B cell (primary cell): ENCODE results near the gene FARSB. TPM values are rescaled to one million over a fixed set of nuclear protein-coding genes. Genes with fewer than 3 reads are reported as not detected.

ENCODE experiments used
- ATAC-seq: fragments of 200-7000 bp; cut with Tn5 transposase; one replicate; pipeline ENCODE4 v1.10.0; 2021; ENCODE audit warnings: low read depth, mild to moderate bottlenecking, moderate number of reproducible peaks, moderate library complexity
- CTCF ChIA-PET: fragments of 350-600 bp; sonication (Branson Sonifier 250); formaldehyde crosslinking; loops from one replicate; lab custom pipeline; 2021; ENCODE audit warnings: antibody characterized with exemption, inconsistent platforms; lab: Charles Lee
- POLR2A ChIA-PET: fragments of 350-600 bp; sonication (Branson Sonifier 250); formaldehyde crosslinking; loops from one replicate; lab custom pipeline; 2021; ENCODE audit warnings: antibody characterized with exemption; lab: Charles Lee
- DNase-seq: peaks from one replicate; pipeline ENCODE4 v3.0.0; 2013
- H2AFZ ChIP-seq: 2 replicates; pipeline ENCODE4 v1.6.1; 2012; ENCODE audit warnings: mild to moderate bottlenecking, low read depth, low read length; ENCODE audit not compliant: insufficient read depth, poor library complexity, severe bottlenecking
- H3K27ac ChIP-seq, 2 donors: 1 replicate in 1 of 2; 2 replicates in 1 of 2; pipeline ENCODE4 v1.5.1; 2012 to 2013; ENCODE audit warnings: low read length in 2 of 2, mild to moderate bottlenecking in 2 of 2, moderate library complexity in 1 of 2
- H3K27me3 ChIP-seq, 4 experiments: fragments of 200-600 bp in 1 of 4; sonication (generic) in 1 of 4; replicated peaks in 1 of 4; 1 replicate in 2 of 4; 2 replicates in 2 of 4; pipeline versions ENCODE4 v1.6.1 to v1.7.0; 2013 to 2016; ENCODE audit warnings: low read length in 3 of 4, mild to moderate bottlenecking in 2 of 4, mixed read lengths in 1 of 4, moderate library complexity in 1 of 4; ENCODE audit not compliant: insufficient read depth in 4 of 4, control insufficient read depth in 3 of 4; ENCODE audit errors: control extremely low read depth in 1 of 4
- H3K36me3 ChIP-seq, 2 experiments: replicated peaks in 1 of 2; 1 replicate in 1 of 2; 2 replicates in 1 of 2; pipeline versions ENCODE4 v1.6.1 to v1.7.1; 2013; ENCODE audit warnings: low read length in 1 of 2; ENCODE audit not compliant: insufficient read depth in 2 of 2, control insufficient read depth in 1 of 2; ENCODE audit errors: control extremely low read depth in 1 of 2, extremely low read depth in 1 of 2
- H3K4me1 ChIP-seq, 2 donors: fragments of 200-600 bp in 1 of 2; sonication (generic) in 1 of 2; 1 replicate in 1 of 2; 2 replicates in 1 of 2; pipeline versions ENCODE4 v1.5.1 to v1.6.1; 2013 to 2017; ENCODE audit warnings: low read length in 2 of 2; ENCODE audit not compliant: control insufficient read depth in 2 of 2, insufficient read depth in 2 of 2
- H3K4me2 ChIP-seq: replicated peaks from 2 replicates; pipeline ENCODE3; 2012; ENCODE audit warnings: mild to moderate bottlenecking, low read depth, low read length; ENCODE audit not compliant: poor library complexity, severe bottlenecking
- H3K4me3 ChIP-seq, 5 experiments: fragments of 200-600 bp in 1 of 5; sonication (generic) in 1 of 5; 1 replicate in 3 of 5; 2 replicates in 2 of 5; pipeline versions ENCODE4 v1.5.1 to v1.7.0; 2011 to 2016; ENCODE audit warnings: low read length in 4 of 5, mild to moderate bottlenecking in 4 of 5, low read depth in 2 of 5, control low read depth in 1 of 5, moderate library complexity in 1 of 5; ENCODE audit not compliant: insufficient read depth in 1 of 5; ENCODE audit errors: control extremely low read depth in 1 of 5, extremely low read depth in 1 of 5
- H3K79me2 ChIP-seq: fragments of 200-600 bp; sonication (generic); one replicate; pipeline ENCODE4 v1.6.0; 2016; ENCODE audit warnings: low read length; ENCODE audit not compliant: control insufficient read depth, insufficient read depth
- H3K9ac ChIP-seq: fragments of 200-600 bp; sonication (generic); 2 replicates; pipeline ENCODE4 v1.6.1; 2017; ENCODE audit warnings: mild to moderate bottlenecking, low read length, moderate library complexity
- H3K9me3 ChIP-seq, 3 donors: one replicate each; pipeline versions ENCODE4 v1.6.1 to v1.7.1; 2013; ENCODE audit warnings: low read length in 2 of 3; ENCODE audit not compliant: control insufficient read depth in 2 of 3, insufficient read depth in 1 of 3; ENCODE audit errors: control extremely low read depth in 1 of 3
- H4K20me1 ChIP-seq: 2 replicates; pipeline ENCODE4 v1.6.0; 2012; ENCODE audit warnings: mild to moderate bottlenecking, low read length; ENCODE audit not compliant: insufficient read depth, control insufficient read depth, poor library complexity, severe bottlenecking
- H3K27ac Mint-ChIP-seq: one replicate; pipeline ENCODE4 v1.8.0; 2021; ENCODE audit warnings: mixed read lengths
- H3K27me3 Mint-ChIP-seq: one replicate; pipeline ENCODE4 v1.8.0; 2021; ENCODE audit warnings: mixed read lengths
- H3K4me1 Mint-ChIP-seq: one replicate; pipeline ENCODE4 v1.8.0; 2021; ENCODE audit warnings: mixed read lengths
- H3K4me3 Mint-ChIP-seq: one replicate; pipeline ENCODE4 v1.8.0; 2021; ENCODE audit warnings: mixed read lengths
- H3K9me3 Mint-ChIP-seq: one replicate; pipeline ENCODE4 v1.8.0; 2022; ENCODE audit warnings: mixed read lengths; ENCODE audit not compliant: insufficient read depth
- CTCF ChIP-seq: fragments of 200-600 bp; IDR thresholded peaks from one replicate; pipeline ENCODE4 v1.8.0; 2022; ENCODE audit warnings: antibody characterized with exemption, mild to moderate bottlenecking
- EZH2 ChIP-seq: IDR thresholded peaks from 2 replicates; pipeline ENCODE4 v1.6.1; 2012; ENCODE audit warnings: borderline replicate concordance, low read depth, mild to moderate bottlenecking, moderate library complexity, low read length; ENCODE audit not compliant: insufficient read depth, poor library complexity, severe bottlenecking
- WGBS: methylation state at CpG from one replicate; pipeline ENCODE4 v1.1.5; 2013; ENCODE audit warnings: missing lambda C conversion rate; ENCODE audit not compliant: insufficient coverage; 5-methylcytosine and 5-hydroxymethylcytosine counted together
- intact Hi-C: fragments of 100-400 bp; cut with micrococcal nuclease; formaldehyde crosslinking; loops from one replicate; pipeline ENCODE4 v1.10.0; 2022
- polyA plus RNA-seq: library from polyadenylated mRNA; depleted of rRNA; stranded (reverse); fragments of >200 nt; gene quantifications from 2 replicates; pipeline ENCODE4 v1.2.3, GENCODE V29; 2012
- total RNA-seq, 2 donors: library from RNA; stranded (reverse); fragments of 120-200 nt in 1 of 2; gene quantifications; 1 replicate in 1 of 2; 2 replicates in 1 of 2; pipeline versions ENCODE4 v1.2.3 to v1.2.4, GENCODE V29; 2013 to 2022

FARSB gene
- total and polyA plus RNA-seq, 2 donors (not counting 1 experiment from before 2014, with no cell fraction given): 9.2 to 10.2 TPM

GRCh38 chr2:222535477-222535876, 120.4 kb downstream of the FARSB start:
- no peaks in the 10 kb centered on the region for H3K79me2 ChIP-seq
- ATAC-seq (no peak), DNase-seq (no peak)
- H3K9me3 ChIP-seq: no peaks in the 10 kb centered on the region
- TF ChIP-seq EZH2 (no peak), CTCF (no peak)
- Mint-ChIP-seq H3K4me3 (no peak overlapping the region), H3K9me3 (no peaks in the 10 kb centered on the region), H3K4me1 (no peaks in the 10 kb centered on the region), H3K27ac (no peak overlapping the region), H3K27me3 (no peaks in the 10 kb centered on the region)
- no peak overlapping the region for H3K9ac ChIP-seq
- H3K4me3 ChIP-seq: no peak overlapping the region
- no peaks in the 10 kb centered on the region for H3K27me3 ChIP-seq
- intact Hi-C loops: no loop called here
- no peak overlapping the region for H3K27ac ChIP-seq
- WGBS: 78% methylated on average over 6 of the region's 6 CpGs
- no peak overlapping the region for H2AFZ ChIP-seq
- H3K4me2 ChIP-seq: no peak overlapping the region
- H4K20me1 ChIP-seq: no peaks in the 10 kb centered on the region
- CTCF ChIA-PET: no interaction called here
- POLR2A ChIA-PET: no interaction called here
- no peaks in the 10 kb centered on the region for H3K36me3 ChIP-seq
- no peaks in the 10 kb centered on the region for H3K4me1 ChIP-seq

- H3K9ac ChIP-seq: no peak overlapping the region
- no peaks in the 10 kb centered on the region for H3K9me3 ChIP-seq
- Mint-ChIP-seq H3K27ac (no peak overlapping the region), H3K4me3 (no peak overlapping the region), H3K9me3 (no peaks in the 10 kb centered on the region), H3K27me3 (no peaks in the 10 kb centered on the region), H3K4me1 (no peaks in the 10 kb centered on the region)
- CTCF ChIA-PET: no interaction called here
- no peak overlapping the region for H3K27ac ChIP-seq
- POLR2A ChIA-PET: no interaction called here
- no peaks in the 10 kb centered on the region for H4K20me1 ChIP-seq
- no peaks in the 10 kb centered on the region for H3K27me3 ChIP-seq
- no peak overlapping the region for H3K4me3 ChIP-seq
- no peak for DNase-seq
- no peak overlapping the region for H3K4me2 ChIP-seq
- TF ChIP-seq CTCF (no peak), EZH2 (no peak)
- H3K36me3 ChIP-seq: no peaks in the 10 kb centered on the region
- no peak overlapping the region for H2AFZ ChIP-seq
- no peaks in the 10 kb centered on the region for H3K79me2 ChIP-seq
- H3K4me1 ChIP-seq: no peaks in the 10 kb centered on the region
- intact Hi-C loops: no loop called here
- ATAC-seq: no peak
- 53% methylated on average over 4 of the region's 5 CpGs for WGBS
Observed at GRCh38 chr2:222532315-222532714, 123.6 kb downstream of the FARSB start.
